GM11168 (cell line): ENCODE data around the gene CFAP45.
"Not testable (repeated sequence)": the region's sequence is repeated elsewhere in the genome, so short reads cannot be mapped to it uniquely, and the experiment has no call there.

Experiments
- in situ Hi-C: fragments of 300-500 bp; cut with MboI; formaldehyde crosslinking; loops from one replicate; pipeline ENCODE4 v1.12.0; 2022; ENCODE audit warnings: low sequenced_read_pairs; ENCODE audit not compliant: unreplicated experiment

CFAP45 gene

GRCh38 chr1:159913451-159914192 lies 13.7 kb upstream of the CFAP45 start:
- in situ Hi-C loops: no loop called here

- in situ Hi-C loops: no loop called here
Observed at GRCh38 chr1:159911326-159912070, 11.5 kb upstream of the CFAP45 start.

GRCh38 chr1:159908031-159908940 lies 8.3 kb upstream of the CFAP45 start:
- in situ Hi-C loops: no loop called here

GRCh38 chr1:159906960-159907359 lies 7.0 kb upstream of the CFAP45 start:
- in situ Hi-C loops: no loop called here

- in situ Hi-C loops: not testable (repeated sequence)
Observed at GRCh38 chr1:159904036-159904435, 4.1 kb upstream of the CFAP45 start.

GRCh38 chr1:159902541-159902940 lies 2.6 kb upstream of the CFAP45 start:
- in situ Hi-C loops: no loop called here

- in situ Hi-C loops: no loop called here
Observed at GRCh38 chr1:159900755-159901360, 893 bp upstream of the CFAP45 start.

- in situ Hi-C loops: not testable (repeated sequence)
Observed at GRCh38 chr1:159899634-159900033, 331 bp downstream of the CFAP45 start.

GRCh38 chr1:159898527-159898926 lies 1.4 kb downstream of the CFAP45 start:
- in situ Hi-C loops: no loop called here

- in situ Hi-C loops: no loop called here
Observed at GRCh38 chr1:159897962-159898361, 2.0 kb downstream of the CFAP45 start.

GRCh38 chr1:159896546-159896930 lies 3.4 kb downstream of the CFAP45 start:
- in situ Hi-C loops: no loop called here

- in situ Hi-C loops: no loop called here
Observed at GRCh38 chr1:159895836-159896545, 4.0 kb downstream of the CFAP45 start.

GRCh38 chr1:159895286-159895685 lies 4.7 kb downstream of the CFAP45 start:
- in situ Hi-C loops: no loop called here

- in situ Hi-C loops: loop anchor here (5.0 kb wide), 1 partner anchor 96 kb away; no protein-coding TSS in a partner anchor
Observed at GRCh38 chr1:159892944-159893343, 7.0 kb downstream of the CFAP45 start.

GRCh38 chr1:159891275-159892157 lies 8.4 kb downstream of the CFAP45 start:
- in situ Hi-C loops: loop anchor here (5.0 kb wide), 1 partner anchor 94 kb away; no protein-coding TSS in a partner anchor

GRCh38 chr1:159890390-159890789 lies 9.6 kb downstream of the CFAP45 start:
- in situ Hi-C loops: loop anchor here (5.0 kb wide), 1 partner anchor 93 kb away; no protein-coding TSS in a partner anchor

- in situ Hi-C loops: loop anchor here (5.0 kb wide), 1 partner anchor 93 kb away; no protein-coding TSS in a partner anchor
Observed at GRCh38 chr1:159889821-159890252, 10.1 kb downstream of the CFAP45 start.

- in situ Hi-C loops: no loop called here
Observed at GRCh38 chr1:159889202-159889601, 10.8 kb downstream of the CFAP45 start.
